ENCODE measurements around the gene FGF1.

DNA sequence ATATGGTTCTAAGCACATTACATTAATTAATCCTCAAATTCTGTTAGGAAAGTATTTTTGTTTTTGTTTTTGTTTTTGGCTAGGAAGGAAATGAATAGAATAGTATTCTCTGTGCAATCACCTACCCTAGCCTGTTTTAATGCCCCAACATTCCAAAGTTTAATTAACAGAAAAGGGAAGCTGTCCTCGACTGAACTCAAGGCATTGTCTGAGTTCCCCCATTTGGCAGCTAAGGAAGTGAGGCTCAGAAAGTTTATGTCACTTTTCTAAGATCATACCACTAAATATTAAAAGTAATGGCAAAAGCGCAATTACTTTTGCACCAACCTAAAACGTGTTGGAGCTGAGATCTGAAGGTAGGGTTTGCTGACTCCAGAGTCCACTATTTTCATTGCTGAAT is 59.8 kb downstream of the FGF1 start:
- TF ChIP-seq, protein P1, sequence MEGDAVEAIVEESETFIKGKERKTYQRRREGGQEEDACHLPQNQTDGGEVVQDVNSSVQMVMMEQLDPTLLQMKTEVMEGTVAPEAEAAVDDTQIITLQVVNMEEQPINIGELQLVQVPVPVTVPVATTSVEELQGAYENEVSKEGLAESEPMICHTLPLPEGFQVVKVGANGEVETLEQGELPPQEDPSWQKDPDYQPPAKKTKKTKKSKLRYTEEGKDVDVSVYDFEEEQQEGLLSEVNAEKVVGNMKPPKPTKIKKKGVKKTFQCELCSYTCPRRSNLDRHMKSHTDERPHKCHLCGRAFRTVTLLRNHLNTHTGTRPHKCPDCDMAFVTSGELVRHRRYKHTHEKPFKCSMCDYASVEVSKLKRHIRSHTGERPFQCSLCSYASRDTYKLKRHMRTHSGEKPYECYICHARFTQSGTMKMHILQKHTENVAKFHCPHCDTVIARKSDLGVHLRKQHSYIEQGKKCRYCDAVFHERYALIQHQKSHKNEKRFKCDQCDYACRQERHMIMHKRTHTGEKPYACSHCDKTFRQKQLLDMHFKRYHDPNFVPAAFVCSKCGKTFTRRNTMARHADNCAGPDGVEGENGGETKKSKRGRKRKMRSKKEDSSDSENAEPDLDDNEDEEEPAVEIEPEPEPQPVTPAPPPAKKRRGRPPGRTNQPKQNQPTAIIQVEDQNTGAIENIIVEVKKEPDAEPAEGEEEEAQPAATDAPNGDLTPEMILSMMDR (IDR thresholded peaks at IDR 0.05): no peak
- TF ChIP-seq POLR2A (IDR thresholded peaks at IDR 0.05): no peak
